HEK293 (cell line): ENCODE measurements around the gene SIGMAR1.
A peak's percentile ranks its signal among the peaks of the same experiment; 100 is the strongest.

Source experiments
- KLF16 ChIP-seq: fragments of 450-650 bp; formaldehyde crosslinking; IDR thresholded peaks from 2 replicates; pipeline ENCODE4 v1.5.1; 2017; ENCODE audit warnings: missing biosample characterization, missing genetic modification characterization
- ZNF121 ChIP-seq: fragments of 450-650 bp; formaldehyde crosslinking; IDR thresholded peaks from 2 replicates; pipeline ENCODE4 v1.5.1; 2016; ENCODE audit warnings: missing biosample characterization, missing genetic modification characterization
- TF ChIP-seq, protein P1 (sequence below): fragments of 450-650 bp; formaldehyde crosslinking; IDR thresholded peaks from 2 replicates; pipeline ENCODE4 v1.5.1; 2016; ENCODE audit warnings: missing biosample characterization, missing genetic modification characterization
- TF ChIP-seq, protein P2 (sequence below): fragments of 450-650 bp; formaldehyde crosslinking; IDR thresholded peaks from 2 replicates; pipeline ENCODE4 v1.5.1; 2016; ENCODE audit warnings: missing biosample characterization, missing genetic modification characterization

DNA sequence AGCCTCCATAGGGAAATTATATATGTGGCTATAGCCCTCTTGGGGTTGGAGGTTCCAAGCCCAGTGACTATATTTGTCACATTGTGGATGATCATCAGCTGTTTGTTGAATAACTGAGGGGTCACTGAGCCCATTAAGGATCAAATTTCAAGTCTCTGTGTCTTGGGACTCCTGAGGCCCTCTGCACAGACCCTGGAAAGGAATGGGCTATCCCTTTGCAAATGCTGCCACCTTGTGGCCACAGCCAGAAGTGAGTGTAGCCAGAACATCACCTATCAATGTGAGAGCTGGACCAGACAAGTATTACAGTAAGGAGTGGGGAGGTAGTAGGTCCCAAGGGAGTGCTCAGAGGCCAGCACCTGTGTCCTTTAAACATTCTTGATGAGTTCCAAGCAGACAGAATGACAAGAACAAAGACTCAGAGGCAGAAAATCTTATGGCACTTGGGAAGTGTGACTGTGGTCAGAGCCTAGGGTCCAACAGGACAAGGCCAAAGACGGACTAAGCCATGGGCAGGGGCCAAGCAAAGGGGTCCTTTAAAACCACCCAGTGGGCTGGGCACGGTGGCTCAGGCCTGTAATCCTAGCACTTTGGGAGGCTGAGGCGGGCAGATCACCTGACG, 33.9 kb downstream of the SIGMAR1 start:
- TF ChIP-seq, protein P1, sequence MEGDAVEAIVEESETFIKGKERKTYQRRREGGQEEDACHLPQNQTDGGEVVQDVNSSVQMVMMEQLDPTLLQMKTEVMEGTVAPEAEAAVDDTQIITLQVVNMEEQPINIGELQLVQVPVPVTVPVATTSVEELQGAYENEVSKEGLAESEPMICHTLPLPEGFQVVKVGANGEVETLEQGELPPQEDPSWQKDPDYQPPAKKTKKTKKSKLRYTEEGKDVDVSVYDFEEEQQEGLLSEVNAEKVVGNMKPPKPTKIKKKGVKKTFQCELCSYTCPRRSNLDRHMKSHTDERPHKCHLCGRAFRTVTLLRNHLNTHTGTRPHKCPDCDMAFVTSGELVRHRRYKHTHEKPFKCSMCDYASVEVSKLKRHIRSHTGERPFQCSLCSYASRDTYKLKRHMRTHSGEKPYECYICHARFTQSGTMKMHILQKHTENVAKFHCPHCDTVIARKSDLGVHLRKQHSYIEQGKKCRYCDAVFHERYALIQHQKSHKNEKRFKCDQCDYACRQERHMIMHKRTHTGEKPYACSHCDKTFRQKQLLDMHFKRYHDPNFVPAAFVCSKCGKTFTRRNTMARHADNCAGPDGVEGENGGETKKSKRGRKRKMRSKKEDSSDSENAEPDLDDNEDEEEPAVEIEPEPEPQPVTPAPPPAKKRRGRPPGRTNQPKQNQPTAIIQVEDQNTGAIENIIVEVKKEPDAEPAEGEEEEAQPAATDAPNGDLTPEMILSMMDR (tag by site-specific recombination): peak; percentile 77
- TF ChIP-seq ZNF121 (tag by site-specific recombination) (no peak), KLF16 (tag by site-specific recombination) (no peak)
- TF ChIP-seq, protein P2, sequence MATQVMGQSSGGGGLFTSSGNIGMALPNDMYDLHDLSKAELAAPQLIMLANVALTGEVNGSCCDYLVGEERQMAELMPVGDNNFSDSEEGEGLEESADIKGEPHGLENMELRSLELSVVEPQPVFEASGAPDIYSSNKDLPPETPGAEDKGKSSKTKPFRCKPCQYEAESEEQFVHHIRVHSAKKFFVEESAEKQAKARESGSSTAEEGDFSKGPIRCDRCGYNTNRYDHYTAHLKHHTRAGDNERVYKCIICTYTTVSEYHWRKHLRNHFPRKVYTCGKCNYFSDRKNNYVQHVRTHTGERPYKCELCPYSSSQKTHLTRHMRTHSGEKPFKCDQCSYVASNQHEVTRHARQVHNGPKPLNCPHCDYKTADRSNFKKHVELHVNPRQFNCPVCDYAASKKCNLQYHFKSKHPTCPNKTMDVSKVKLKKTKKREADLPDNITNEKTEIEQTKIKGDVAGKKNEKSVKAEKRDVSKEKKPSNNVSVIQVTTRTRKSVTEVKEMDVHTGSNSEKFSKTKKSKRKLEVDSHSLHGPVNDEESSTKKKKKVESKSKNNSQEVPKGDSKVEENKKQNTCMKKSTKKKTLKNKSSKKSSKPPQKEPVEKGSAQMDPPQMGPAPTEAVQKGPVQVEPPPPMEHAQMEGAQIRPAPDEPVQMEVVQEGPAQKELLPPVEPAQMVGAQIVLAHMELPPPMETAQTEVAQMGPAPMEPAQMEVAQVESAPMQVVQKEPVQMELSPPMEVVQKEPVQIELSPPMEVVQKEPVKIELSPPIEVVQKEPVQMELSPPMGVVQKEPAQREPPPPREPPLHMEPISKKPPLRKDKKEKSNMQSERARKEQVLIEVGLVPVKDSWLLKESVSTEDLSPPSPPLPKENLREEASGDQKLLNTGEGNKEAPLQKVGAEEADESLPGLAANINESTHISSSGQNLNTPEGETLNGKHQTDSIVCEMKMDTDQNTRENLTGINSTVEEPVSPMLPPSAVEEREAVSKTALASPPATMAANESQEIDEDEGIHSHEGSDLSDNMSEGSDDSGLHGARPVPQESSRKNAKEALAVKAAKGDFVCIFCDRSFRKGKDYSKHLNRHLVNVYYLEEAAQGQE (tag by site-specific recombination): no peak
